GM10266 (cell line): ENCODE measurements around the gene SMCO1.

ENCODE experiments used
- DNase-seq: peaks from one replicate; pipeline ENCODE4 v3.0.0; 2012; ENCODE audit errors: extremely low spot score
- CTCF ChIP-seq: IDR thresholded peaks from 2 replicates; pipeline ENCODE4 v1.5.1; 2012; ENCODE audit warnings: mild to moderate bottlenecking, low read depth; ENCODE audit not compliant: control insufficient read depth, insufficient read depth; ENCODE audit errors: missing control alignments

SMCO1 gene

GRCh38 chr3:196514913-196515621, at the start of gene SMCO1:
Gene SMCO1 (minus strand): TSS chr3:196515346. CDS start chr3:196515209, 137 bp downstream.
- TF ChIP-seq CTCF, result no peak
- DNase-seq, result no peak

- TF ChIP-seq CTCF, result no peak
- DNase-seq, result no peak
Observed at GRCh38 chr3:196563721-196564225, 48.6 kb upstream of the SMCO1 start.

GRCh38 chr3:196559826-196560225, 44.7 kb upstream of the SMCO1 start:
- DNase-seq, result no peak
- no peak for TF ChIP-seq CTCF

GRCh38 chr3:196558476-196558875, 43.3 kb upstream of the SMCO1 start:
- DNase-seq, result no peak
- no peak for TF ChIP-seq CTCF

GRCh38 chr3:196557236-196557635, 42.1 kb upstream of the SMCO1 start:
- DNase-seq, result no peak
- TF ChIP-seq CTCF, result no peak

GRCh38 chr3:196555295-196555694, 40.1 kb upstream of the SMCO1 start:
- no peak for DNase-seq

GRCh38 chr3:196554205-196554604, 39.1 kb upstream of the SMCO1 start:
- no peak for TF ChIP-seq CTCF
- no peak for DNase-seq

More at GRCh38 chr3:196555295-196555694, 40.1 kb upstream of the SMCO1 start:
- no peak for TF ChIP-seq CTCF
